SK-N-SH (cell line): Measurements from ENCODE around the gene ANO2.

Experiments
- TCF12 ChIP-seq: IDR thresholded peaks from 2 replicates; pipeline ENCODE4 v1.4.0; 2012
- TEAD4 ChIP-seq: IDR thresholded peaks from 2 replicates; pipeline ENCODE4 v1.4.0; 2012; ENCODE audit warnings: mild to moderate bottlenecking, borderline replicate concordance; ENCODE audit not compliant: insufficient read depth
- TF ChIP-seq, protein P1 (sequence below): fragments of 200-600 bp; sonication (generic); IDR thresholded peaks from 2 replicates; pipeline ENCODE4 v1.6.1; 2017; ENCODE audit warnings: antibody characterized with exemption, mild to moderate bottlenecking, moderate library complexity

- no peak for TF ChIP-seq TCF12
- no peak for TF ChIP-seq TEAD4
- TF ChIP-seq, protein P1, sequence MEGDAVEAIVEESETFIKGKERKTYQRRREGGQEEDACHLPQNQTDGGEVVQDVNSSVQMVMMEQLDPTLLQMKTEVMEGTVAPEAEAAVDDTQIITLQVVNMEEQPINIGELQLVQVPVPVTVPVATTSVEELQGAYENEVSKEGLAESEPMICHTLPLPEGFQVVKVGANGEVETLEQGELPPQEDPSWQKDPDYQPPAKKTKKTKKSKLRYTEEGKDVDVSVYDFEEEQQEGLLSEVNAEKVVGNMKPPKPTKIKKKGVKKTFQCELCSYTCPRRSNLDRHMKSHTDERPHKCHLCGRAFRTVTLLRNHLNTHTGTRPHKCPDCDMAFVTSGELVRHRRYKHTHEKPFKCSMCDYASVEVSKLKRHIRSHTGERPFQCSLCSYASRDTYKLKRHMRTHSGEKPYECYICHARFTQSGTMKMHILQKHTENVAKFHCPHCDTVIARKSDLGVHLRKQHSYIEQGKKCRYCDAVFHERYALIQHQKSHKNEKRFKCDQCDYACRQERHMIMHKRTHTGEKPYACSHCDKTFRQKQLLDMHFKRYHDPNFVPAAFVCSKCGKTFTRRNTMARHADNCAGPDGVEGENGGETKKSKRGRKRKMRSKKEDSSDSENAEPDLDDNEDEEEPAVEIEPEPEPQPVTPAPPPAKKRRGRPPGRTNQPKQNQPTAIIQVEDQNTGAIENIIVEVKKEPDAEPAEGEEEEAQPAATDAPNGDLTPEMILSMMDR: no peak
Observed at GRCh38 chr12:5718680-5719079, 226.4 kb downstream of the ANO2 start.
